Measurements from ENCODE around the gene LINGO1.
A peak's percentile ranks its signal among the peaks of the same experiment; 100 is the strongest.

- TF ChIP-seq, protein P1, sequence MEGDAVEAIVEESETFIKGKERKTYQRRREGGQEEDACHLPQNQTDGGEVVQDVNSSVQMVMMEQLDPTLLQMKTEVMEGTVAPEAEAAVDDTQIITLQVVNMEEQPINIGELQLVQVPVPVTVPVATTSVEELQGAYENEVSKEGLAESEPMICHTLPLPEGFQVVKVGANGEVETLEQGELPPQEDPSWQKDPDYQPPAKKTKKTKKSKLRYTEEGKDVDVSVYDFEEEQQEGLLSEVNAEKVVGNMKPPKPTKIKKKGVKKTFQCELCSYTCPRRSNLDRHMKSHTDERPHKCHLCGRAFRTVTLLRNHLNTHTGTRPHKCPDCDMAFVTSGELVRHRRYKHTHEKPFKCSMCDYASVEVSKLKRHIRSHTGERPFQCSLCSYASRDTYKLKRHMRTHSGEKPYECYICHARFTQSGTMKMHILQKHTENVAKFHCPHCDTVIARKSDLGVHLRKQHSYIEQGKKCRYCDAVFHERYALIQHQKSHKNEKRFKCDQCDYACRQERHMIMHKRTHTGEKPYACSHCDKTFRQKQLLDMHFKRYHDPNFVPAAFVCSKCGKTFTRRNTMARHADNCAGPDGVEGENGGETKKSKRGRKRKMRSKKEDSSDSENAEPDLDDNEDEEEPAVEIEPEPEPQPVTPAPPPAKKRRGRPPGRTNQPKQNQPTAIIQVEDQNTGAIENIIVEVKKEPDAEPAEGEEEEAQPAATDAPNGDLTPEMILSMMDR (IDR thresholded peaks at IDR 0.05): peak in 1 of 6 experiments; percentile 54
- TF ChIP-seq POLR2A (IDR thresholded peaks at IDR 0.05): no peak
These were observed 26.9 kb upstream of the LINGO1 start for GRCh38 chr15:77659350-77660321.

All from thyroid gland (tissue), 4 donors.